Activated CD4-positive, alpha-beta memory T cell treated with anti-CD3 and anti-CD28 coated beads for 36 hours (primary cell): Measurements from ENCODE around the gene BRS3. TPM values are rescaled to one million over a fixed set of nuclear protein-coding genes. Genes with fewer than 3 reads are reported as not detected.
A peak's percentile ranks its signal among the peaks of the same experiment; 100 is the strongest.

Experiments used
- CTCF ChIA-PET: fragments of 350-600 bp; sonication (Branson Sonifier 250); formaldehyde crosslinking; loops from one replicate; lab custom pipeline; 2021; ENCODE audit warnings: antibody characterized with exemption, inconsistent platforms; lab: Charles Lee
- POLR2A ChIA-PET: fragments of 350-600 bp; sonication (Branson Sonifier 250); formaldehyde crosslinking; loops from one replicate; lab custom pipeline; 2021; ENCODE audit warnings: antibody characterized with exemption; lab: Charles Lee
- DNase-seq: peaks from one replicate; pipeline ENCODE4 v3.0.0-alpha.2; 2020
- H3K27ac Mint-ChIP-seq: one replicate; pipeline ENCODE4 v1.8.0; 2021; ENCODE audit warnings: mixed read lengths
- H3K27me3 Mint-ChIP-seq: one replicate; pipeline ENCODE4 v1.8.0; 2021; ENCODE audit warnings: mixed read lengths
- H3K36me3 Mint-ChIP-seq: one replicate; pipeline ENCODE4 v1.8.0; 2021; ENCODE audit warnings: mixed read lengths
- H3K4me1 Mint-ChIP-seq: one replicate; pipeline ENCODE4 v1.8.0; 2021; ENCODE audit warnings: low read depth, mixed read lengths
- H3K4me3 Mint-ChIP-seq: one replicate; pipeline ENCODE4 v1.8.0; 2021; ENCODE audit warnings: mild to moderate bottlenecking, mixed read lengths
- H3K9me3 Mint-ChIP-seq: one replicate; pipeline ENCODE4 v1.8.0; 2021; ENCODE audit warnings: mixed read lengths
- intact Hi-C: fragments of 100-400 bp; cut with micrococcal nuclease; formaldehyde crosslinking; loops from one replicate; pipeline ENCODE4 v1.15.1; 2023
- total RNA-seq, 2 experiments: library from RNA; stranded (reverse); gene quantifications; one replicate each; pipeline ENCODE4 v1.2.3, GENCODE V29; 2021

Gene BRS3
- total RNA-seq, 2 experiments from 2014 or later: not detected

GRCh38 chrX:136496764-136497555 lies 9.2 kb downstream of the BRS3 start:
- CTCF ChIA-PET: interaction anchor here (0.6 to 2.7 kb wide), 5 partner anchors 81 to 200 kb away, joined by 3 to 15 read pairs (median 3); no protein-coding TSS in a partner anchor
- H3K36me3 Mint-ChIP-seq: peaks cover 7% of the 10 kb centered on the region

GRCh38 chrX:136497556-136498052 lies 9.9 kb downstream of the BRS3 start, which contains the start of gene HTATSF1:
HTATSF1 (plus strand) TSS chrX:136497592; CDS start chrX:136497685, 93 bp downstream.
- Mint-ChIP-seq H3K36me3 (peaks cover 7% of the 10 kb centered on the region), H3K27me3 (no peaks in the 10 kb centered on the region), H3K9me3 (no peaks in the 10 kb centered on the region), H3K27ac (peak within 1 kb of the TSS; percentile 96), H3K4me3 (peak within 1 kb of the TSS; percentile 93), H3K4me1 (peaks cover 17% of the 10 kb centered on the region)
- ChIA-PET POLR2A (interaction anchor here (1.2 to 1.4 kb wide), 3 partner anchors 121 to 383 kb away, joined by 4 to 5 read pairs (median 4); partner anchors contain the start of gene RBMX), CTCF (interaction anchor here (0.9 to 2.7 kb wide), 4 partner anchors 77 to 200 kb away, joined by 3 to 15 read pairs (median 4); no protein-coding TSS in a partner anchor)
- intact Hi-C loops: loop anchor here (2.0 to 10.0 kb wide), 8 partner anchors 79 to 977 kb away; partner anchors contain the start of genes FHL1, INTS6L and MAP7D3
- no peak for DNase-seq

More at GRCh38 chrX:136496764-136497555, 9.2 kb downstream of the BRS3 start:
- peak; percentile 92 for DNase-seq
- POLR2A ChIA-PET: interaction anchor here (1.0 to 1.4 kb wide), 6 partner anchors 11 to 556 kb away, joined by 3 to 5 read pairs (median 4); partner anchors contain the start of gene RBMX
- Mint-ChIP-seq H3K4me1 (peaks cover 17% of the 10 kb centered on the region), H3K9me3 (no peaks in the 10 kb centered on the region), H3K4me3 (peak overlapping the region; percentile 93), H3K27ac (peak overlapping the region; percentile 96), H3K27me3 (peaks cover 2% of the 10 kb centered on the region)
- intact Hi-C loops: loop anchor here (1.0 to 10.0 kb wide), 9 partner anchors 80 to 976 kb away; partner anchors contain the start of genes FHL1, INTS6L, MAP7D3 and MMGT1

GRCh38 chrX:136519069-136519468 lies 31.3 kb downstream of the BRS3 start:
- no peak for DNase-seq
- Mint-ChIP-seq H3K27me3 (no peaks in the 10 kb centered on the region), H3K4me3 (no peak overlapping the region), H3K9me3 (no peaks in the 10 kb centered on the region), H3K27ac (no peak overlapping the region), H3K36me3 (no peaks in the 10 kb centered on the region), H3K4me1 (peaks cover 9% of the 10 kb centered on the region)
- POLR2A ChIA-PET: no interaction called here
- CTCF ChIA-PET: no interaction called here
- intact Hi-C loops: no loop called here

- Mint-ChIP-seq H3K27me3 (no peaks in the 10 kb centered on the region), H3K4me3 (no peak overlapping the region), H3K36me3 (no peaks in the 10 kb centered on the region), H3K9me3 (no peaks in the 10 kb centered on the region), H3K4me1 (peaks cover 9% of the 10 kb centered on the region), H3K27ac (no peak overlapping the region)
- ChIA-PET POLR2A (no interaction called here), CTCF (no interaction called here)
- intact Hi-C loops: loop anchor here (10.0 kb wide), 1 partner anchor 51 kb away; no protein-coding TSS in a partner anchor
- DNase-seq: no peak
These were observed 36.0 kb downstream of the BRS3 start for GRCh38 chrX:136523770-136524169.

DNA sequence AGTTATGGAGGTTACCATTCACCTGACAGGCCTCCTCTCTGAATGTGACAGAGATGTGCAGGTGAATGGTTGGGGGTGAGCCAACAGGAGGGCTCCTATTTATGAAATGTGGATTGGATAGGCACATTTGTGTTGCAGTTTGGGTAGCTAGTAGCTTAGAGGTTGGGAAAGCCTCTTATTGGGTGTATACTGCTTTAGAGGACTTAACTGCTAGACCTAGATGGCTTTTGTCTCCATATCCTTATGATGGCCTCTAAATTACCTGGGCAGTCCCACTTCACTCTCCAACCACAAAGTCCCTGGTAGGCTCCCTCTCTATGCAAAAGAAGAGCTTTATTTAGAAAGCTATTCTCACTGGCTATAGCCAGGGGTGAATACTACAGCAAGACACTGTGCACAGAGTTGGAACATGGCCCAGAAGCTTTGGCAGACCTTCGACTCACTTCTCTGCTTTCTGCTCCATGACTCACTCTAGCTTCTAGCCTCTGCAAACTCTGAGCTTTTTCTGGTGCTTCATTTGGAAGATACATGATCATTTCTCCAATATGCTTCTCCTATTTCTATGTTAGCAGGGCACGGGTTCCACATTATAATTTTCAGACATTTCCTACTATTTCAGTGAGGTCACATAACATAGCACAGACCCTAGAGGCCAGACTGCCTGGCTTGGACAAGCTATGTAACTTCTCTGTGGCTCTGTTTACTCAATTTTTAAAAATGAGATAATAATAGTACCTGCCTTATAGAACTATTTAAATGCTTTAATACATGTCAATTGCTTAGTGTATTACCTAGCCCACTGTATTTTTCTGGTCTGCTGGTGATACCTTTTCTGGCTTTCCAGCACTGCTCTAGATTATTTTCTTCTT lies 38.2 kb downstream of the BRS3 start:
- Mint-ChIP-seq H3K27ac (no peak overlapping the region), H3K36me3 (no peaks in the 10 kb centered on the region), H3K4me1 (peaks cover 9% of the 10 kb centered on the region), H3K4me3 (no peak overlapping the region), H3K27me3 (no peaks in the 10 kb centered on the region), H3K9me3 (no peaks in the 10 kb centered on the region)
- intact Hi-C loops: loop anchor here (10.0 kb wide), 1 partner anchor 49 kb away; no protein-coding TSS in a partner anchor
- ChIA-PET POLR2A (no interaction called here), CTCF (no interaction called here)
- DNase-seq: peak; percentile 17

GRCh38 chrX:136528645-136529315 lies 41.0 kb downstream of the BRS3 start:
- intact Hi-C loops: loop anchor here (10.0 kb wide), 1 partner anchor 46 kb away; no protein-coding TSS in a partner anchor
- H3K27ac Mint-ChIP-seq: no peak overlapping the region
- H3K36me3 Mint-ChIP-seq: no peaks in the 10 kb centered on the region
- DNase-seq: no peak
- ChIA-PET CTCF (no interaction called here), POLR2A (no interaction called here)
- no peaks in the 10 kb centered on the region for H3K9me3 Mint-ChIP-seq
- no peaks in the 10 kb centered on the region for H3K27me3 Mint-ChIP-seq
- no peak overlapping the region for H3K4me3 Mint-ChIP-seq
- H3K4me1 Mint-ChIP-seq: peaks cover under 1% of the 10 kb centered on the region

DNA sequence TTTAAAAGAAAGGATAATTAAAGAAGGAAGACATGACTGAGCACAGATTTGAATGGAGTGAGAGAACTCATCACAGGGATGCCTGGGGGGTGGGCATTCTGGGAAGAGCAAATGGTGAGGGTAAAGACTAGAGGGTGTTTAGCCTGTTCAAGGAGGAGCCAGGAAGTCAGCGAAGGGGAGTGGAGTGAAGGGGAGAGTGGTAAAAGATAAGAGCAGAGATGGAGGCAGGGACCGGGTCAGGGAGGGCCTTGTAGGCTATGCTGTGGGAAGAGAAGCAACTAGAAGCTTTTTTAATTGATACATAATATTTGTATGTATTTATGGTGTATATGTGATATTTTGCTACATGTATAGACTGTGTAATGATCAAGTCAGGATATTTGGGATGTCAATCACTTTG lies 42.0 kb downstream of the BRS3 start:
- no peak overlapping the region for H3K27ac Mint-ChIP-seq
- intact Hi-C loops: loop anchor here (10.0 kb wide), 1 partner anchor 45 kb away; no protein-coding TSS in a partner anchor
- H3K27me3 Mint-ChIP-seq: no peaks in the 10 kb centered on the region
- no peaks in the 10 kb centered on the region for H3K9me3 Mint-ChIP-seq
- POLR2A ChIA-PET: no interaction called here
- CTCF ChIA-PET: no interaction called here
- no peak for DNase-seq
- no peak overlapping the region for H3K4me3 Mint-ChIP-seq
- H3K36me3 Mint-ChIP-seq: no peaks in the 10 kb centered on the region
- no peaks in the 10 kb centered on the region for H3K4me1 Mint-ChIP-seq

DNA sequence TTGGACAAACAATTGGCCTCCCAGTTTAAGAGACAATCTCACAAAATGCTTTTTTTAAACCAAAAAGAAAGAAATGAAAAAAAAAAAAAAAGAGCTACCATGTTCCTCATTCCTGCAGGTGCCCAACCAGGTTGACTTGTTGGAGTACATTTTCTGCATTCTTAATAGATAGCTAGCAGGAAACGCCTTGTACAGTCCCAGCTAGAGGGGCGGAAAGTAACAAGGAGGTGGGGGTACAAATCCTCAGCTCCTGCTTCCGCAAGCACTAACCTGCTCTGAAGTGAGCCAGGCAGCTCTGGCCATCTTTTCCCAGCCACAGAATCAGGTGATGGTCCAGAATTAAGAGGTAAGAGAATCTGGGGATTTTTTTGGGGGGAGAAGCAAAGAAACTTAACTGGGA lies 44.2 kb downstream of the BRS3 start, which contains the start of gene VGLL1:
Gene VGLL1, plus strand, starts transcription at position 265 of the 400 bp plus-strand sequence. CDS start 3,806 bp downstream, outside the sequence.
- Mint-ChIP-seq H3K4me3 (no peak within 1 kb of the TSS), H3K27ac (no peak within 1 kb of the TSS), H3K9me3 (no peaks in the 10 kb centered on the region), H3K36me3 (no peaks in the 10 kb centered on the region), H3K4me1 (no peaks in the 10 kb centered on the region), H3K27me3 (no peaks in the 10 kb centered on the region)
- DNase-seq: no peak
- ChIA-PET CTCF (interaction anchor here (0.6 kb wide), 1 partner anchor 181 kb away, joined by 4 read pairs; no protein-coding TSS in a partner anchor), POLR2A (no interaction called here)
- intact Hi-C loops: no loop called here

DNA sequence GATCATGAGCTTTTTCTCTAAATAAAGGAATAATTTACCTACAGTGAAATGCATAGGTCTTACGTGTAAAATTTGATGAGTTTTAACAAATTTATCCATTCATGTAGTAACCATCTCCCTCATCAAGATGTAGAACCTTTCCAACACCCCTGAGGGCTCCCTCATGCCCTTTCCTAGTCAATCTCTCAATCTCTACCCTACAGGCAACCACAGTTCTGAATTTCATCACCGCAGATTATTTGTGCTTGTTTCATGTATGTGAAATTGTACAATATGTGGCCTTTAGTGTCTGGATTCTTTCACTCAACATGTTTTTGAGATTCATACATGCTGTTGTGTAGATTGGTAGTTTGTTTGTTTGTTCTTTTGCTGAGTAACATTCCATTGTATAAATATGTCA lies 46.4 kb downstream of the BRS3 start:
- POLR2A ChIA-PET: no interaction called here
- H3K9me3 Mint-ChIP-seq: no peaks in the 10 kb centered on the region
- no peaks in the 10 kb centered on the region for H3K27me3 Mint-ChIP-seq
- intact Hi-C loops: no loop called here
- H3K27ac Mint-ChIP-seq: no peak overlapping the region
- H3K4me1 Mint-ChIP-seq: no peaks in the 10 kb centered on the region
- no peaks in the 10 kb centered on the region for H3K36me3 Mint-ChIP-seq
- CTCF ChIA-PET: no interaction called here
- no peak for DNase-seq
- no peak overlapping the region for H3K4me3 Mint-ChIP-seq

DNA sequence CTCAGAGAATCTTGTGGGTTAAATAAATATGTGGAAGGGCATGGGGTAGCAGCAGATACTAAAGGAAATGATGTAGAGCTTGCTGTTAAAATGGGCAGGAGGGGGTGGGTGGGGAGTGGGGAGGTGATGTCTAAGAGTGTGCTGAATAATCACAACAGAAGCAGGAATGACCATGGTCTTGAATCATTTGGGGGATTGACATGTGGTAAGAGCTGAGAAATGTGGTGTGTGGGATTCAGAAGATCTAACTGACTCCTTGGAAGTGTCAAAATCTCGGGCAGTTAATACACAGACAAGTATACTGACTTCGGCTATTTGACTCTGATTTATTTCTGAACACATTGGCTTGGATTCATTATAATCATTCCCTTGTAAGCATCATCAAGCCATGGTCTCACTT lies 51.1 kb downstream of the BRS3 start:
- no peaks in the 10 kb centered on the region for H3K4me1 Mint-ChIP-seq
- H3K36me3 Mint-ChIP-seq: no peaks in the 10 kb centered on the region
- intact Hi-C loops: no loop called here
- CTCF ChIA-PET: no interaction called here
- H3K9me3 Mint-ChIP-seq: no peaks in the 10 kb centered on the region
- POLR2A ChIA-PET: no interaction called here
- no peak overlapping the region for H3K4me3 Mint-ChIP-seq
- DNase-seq: no peak
- no peak overlapping the region for H3K27ac Mint-ChIP-seq
- no peaks in the 10 kb centered on the region for H3K27me3 Mint-ChIP-seq

- ChIA-PET POLR2A (no interaction called here), CTCF (no interaction called here)
- H3K36me3 Mint-ChIP-seq: no peaks in the 10 kb centered on the region
- H3K27me3 Mint-ChIP-seq: no peaks in the 10 kb centered on the region
- H3K4me3 Mint-ChIP-seq: no peak overlapping the region
- DNase-seq: no peak
- intact Hi-C loops: no loop called here
- H3K4me1 Mint-ChIP-seq: peaks cover 7% of the 10 kb centered on the region
- H3K9me3 Mint-ChIP-seq: no peaks in the 10 kb centered on the region
- no peak overlapping the region for H3K27ac Mint-ChIP-seq
These were observed 52.5 kb downstream of the BRS3 start for GRCh38 chrX:136540226-136540625.
